HepG2 (cell line): ENCODE data around the gene MYH10.

Source experiments
- RBFOX2 ChIP-seq: fragments of 200-400 bp; formaldehyde crosslinking; IDR thresholded peaks from 2 replicates; pipeline ENCODE4 v1.6.1; 2017; ENCODE audit warnings: low read depth, mild to moderate bottlenecking, low read length
- TF ChIP-seq, protein P1 (sequence below): sonication (generic); formaldehyde crosslinking; IDR thresholded peaks from 2 replicates; pipeline ENCODE4 v1.4.0; 2020; ENCODE audit warnings: missing genetic modification reagents, mild to moderate bottlenecking, borderline replicate concordance

DNA sequence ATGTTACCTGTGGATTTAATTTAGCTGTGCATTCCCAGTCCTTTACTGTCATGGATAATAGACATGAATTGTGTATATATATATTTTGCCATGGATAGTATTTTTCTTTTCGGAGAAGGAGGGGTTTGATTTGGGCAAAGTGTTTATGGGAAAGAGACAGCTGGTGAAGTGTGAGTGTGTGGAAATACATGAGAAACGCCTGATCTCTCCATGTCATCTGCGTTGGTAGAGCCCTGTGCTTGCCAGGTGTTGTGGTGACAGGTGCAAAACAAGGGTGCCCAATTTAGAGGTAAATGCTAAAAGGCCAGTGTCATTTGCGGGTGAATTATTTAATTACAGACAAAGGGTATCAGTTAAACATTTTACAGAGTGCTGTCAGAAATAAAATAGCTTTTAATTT lies 171.4 kb downstream of the MYH10 start:
- TF ChIP-seq RBFOX2 = no peak
- TF ChIP-seq, protein P1, sequence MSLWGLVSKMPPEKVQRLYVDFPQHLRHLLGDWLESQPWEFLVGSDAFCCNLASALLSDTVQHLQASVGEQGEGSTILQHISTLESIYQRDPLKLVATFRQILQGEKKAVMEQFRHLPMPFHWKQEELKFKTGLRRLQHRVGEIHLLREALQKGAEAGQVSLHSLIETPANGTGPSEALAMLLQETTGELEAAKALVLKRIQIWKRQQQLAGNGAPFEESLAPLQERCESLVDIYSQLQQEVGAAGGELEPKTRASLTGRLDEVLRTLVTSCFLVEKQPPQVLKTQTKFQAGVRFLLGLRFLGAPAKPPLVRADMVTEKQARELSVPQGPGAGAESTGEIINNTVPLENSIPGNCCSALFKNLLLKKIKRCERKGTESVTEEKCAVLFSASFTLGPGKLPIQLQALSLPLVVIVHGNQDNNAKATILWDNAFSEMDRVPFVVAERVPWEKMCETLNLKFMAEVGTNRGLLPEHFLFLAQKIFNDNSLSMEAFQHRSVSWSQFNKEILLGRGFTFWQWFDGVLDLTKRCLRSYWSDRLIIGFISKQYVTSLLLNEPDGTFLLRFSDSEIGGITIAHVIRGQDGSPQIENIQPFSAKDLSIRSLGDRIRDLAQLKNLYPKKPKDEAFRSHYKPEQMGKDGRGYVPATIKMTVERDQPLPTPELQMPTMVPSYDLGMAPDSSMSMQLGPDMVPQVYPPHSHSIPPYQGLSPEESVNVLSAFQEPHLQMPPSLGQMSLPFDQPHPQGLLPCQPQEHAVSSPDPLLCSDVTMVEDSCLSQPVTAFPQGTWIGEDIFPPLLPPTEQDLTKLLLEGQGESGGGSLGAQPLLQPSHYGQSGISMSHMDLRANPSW = no peak
